HCT116 (cell line): ENCODE measurements around the gene TRIAP1. TPM values are rescaled to one million over a fixed set of nuclear protein-coding genes. Genes with fewer than 3 reads are reported as not detected.

Source experiments
- ATAC-seq: fragments of 200-7000 bp; cut with Tn5 transposase; 2 replicates; pipeline ENCODE4 v1.9.1; 2020; ENCODE audit warnings: mild to moderate bottlenecking, moderate library complexity
- BruUV-seq: library from RNA; stranded (reverse); fragments of 400-500 nt; replicated peaks from 2 replicates; lab custom pipeline; 2021; lab: Mats Ljungman, UMichigan
- CTCF ChIA-PET: fragments of 300-600 bp; sonication (Branson Sonifier 250); formaldehyde crosslinking; loops from one replicate; lab custom pipeline; 2021; ENCODE audit warnings: antibody characterized with exemption; lab: Charles Lee
- POLR2A ChIA-PET: fragments of 300-600, 350-600 bp; sonication (Branson Sonifier 250); formaldehyde crosslinking; loops from one replicate; lab custom pipeline; 2021; ENCODE audit warnings: antibody characterized with exemption; lab: Charles Lee
- RAD21 ChIA-PET, 2 experiments: fragments of 300-600 bp; sonication (Branson Sonifier 250); formaldehyde crosslinking; loops; one replicate each; lab custom pipeline; 2023; ENCODE audit warnings: low total read pairs in 2 of 2; ENCODE audit not compliant: uncharacterized antibody in 2 of 2, unreplicated experiment in 2 of 2, low non-redundant PET in 1 of 2; lab: Charles Lee
- DNase-seq: peaks from one replicate; pipeline ENCODE4 v3.0.0-alpha.2; 2010; ENCODE audit warnings: low read depth, low spot score
- H2AFZ ChIP-seq: fragments of 200-600 bp; shearing (Covaris generic), sonication (generic); 2 replicates; pipeline ENCODE4 v1.6.1; 2017; ENCODE audit warnings: low read depth, mixed run types, mixed read lengths, antibody characterized with exemption, low read length; ENCODE audit not compliant: poor library complexity, severe bottlenecking
- H3K27ac ChIP-seq: 2 replicates; pipeline ENCODE4 v1.5.1; 2012; ENCODE audit warnings: low read depth, low read length
- H3K27me3 ChIP-seq: fragments of 200-600 bp; sonication (generic); 2 replicates; pipeline ENCODE4 v1.6.1; 2016; ENCODE audit warnings: mixed run types, low read length, mixed read lengths; ENCODE audit not compliant: insufficient read depth
- H3K36me3 ChIP-seq, 2 experiments: fragments of 200-500 bp in 1 of 2; fragments of 200-600 bp in 1 of 2; sonication (Bioruptor generic) in 1 of 2; sonication (generic) in 1 of 2; 2 replicates each; pipeline versions ENCODE4 v1.5.1 to v1.6.1; 2014 to 2016; ENCODE audit warnings: low read length in 2 of 2, inconsistent platforms in 1 of 2, mixed read lengths in 1 of 2, mixed run types in 1 of 2; ENCODE audit not compliant: insufficient read depth in 2 of 2, control insufficient read depth in 1 of 2
- H3K4me1 ChIP-seq, 2 experiments: fragments of 200-600 bp in 1 of 2; sonication (generic) in 1 of 2; 2 replicates each; pipeline versions ENCODE4 v1.5.1 to v1.6.1; 2012 to 2017; ENCODE audit warnings: low read length in 2 of 2, inconsistent platforms in 1 of 2, mild to moderate bottlenecking in 1 of 2, mixed read lengths in 1 of 2, mixed run types in 1 of 2, moderate library complexity in 1 of 2; ENCODE audit not compliant: insufficient read depth in 2 of 2, control insufficient read depth in 1 of 2
- H3K4me2 ChIP-seq: fragments of 200-600 bp; sonication (generic); 2 replicates; pipeline ENCODE4 v1.6.1; 2017; ENCODE audit warnings: mixed run types, low read length, mixed read lengths
- H3K4me3 ChIP-seq, 2 experiments: fragments of 200-600 bp in 1 of 2; sonication (generic) in 1 of 2; replicated peaks in 1 of 2; 2 replicates each; pipeline ENCODE4 v1.5.1; 2011 to 2016; ENCODE audit warnings: low read length in 2 of 2, control low read depth in 1 of 2, low read depth in 1 of 2, mild to moderate bottlenecking in 1 of 2, mixed read lengths in 1 of 2, mixed run types in 1 of 2
- H3K79me2 ChIP-seq: fragments of 200-600 bp; sonication (generic); 2 replicates; pipeline ENCODE4 v1.6.1; 2017; ENCODE audit warnings: mild to moderate bottlenecking, mixed run types, low read length, moderate library complexity, mixed read lengths; ENCODE audit not compliant: insufficient read depth
- H3K9ac ChIP-seq: fragments of 200-600 bp; sonication (generic); 2 replicates; pipeline ENCODE4 v1.6.1; 2016; ENCODE audit warnings: low read length, mixed read lengths
- H3K9me2 ChIP-seq: fragments of 200-600 bp; sonication (generic), shearing (Covaris generic); 2 replicates; pipeline ENCODE4 v1.6.1; 2017; ENCODE audit warnings: mixed run types, mild to moderate bottlenecking, moderate library complexity; ENCODE audit not compliant: insufficient read depth
- H3K9me3 ChIP-seq, 2 experiments: fragments of 200-500 bp in 1 of 2; fragments of 200-600 bp in 1 of 2; sonication (Bioruptor generic) in 1 of 2; sonication (generic) in 1 of 2; 2 replicates each; pipeline ENCODE4 v1.6.1; 2014 to 2017; ENCODE audit warnings: low read length in 2 of 2, mixed read lengths in 2 of 2, inconsistent platforms in 1 of 2, low read depth in 1 of 2, mild to moderate bottlenecking in 1 of 2, mixed run types in 1 of 2, moderate library complexity in 1 of 2; ENCODE audit not compliant: control insufficient read depth in 1 of 2, insufficient read depth in 1 of 2
- H4K20me1 ChIP-seq: fragments of 200-600 bp; sonication (generic), shearing (Covaris generic); 2 replicates; pipeline ENCODE4 v1.6.1; 2017; ENCODE audit warnings: mixed run types, mild to moderate bottlenecking, moderate library complexity; ENCODE audit not compliant: insufficient read depth
- ATF3 ChIP-seq: IDR thresholded peaks from 2 replicates; pipeline ENCODE4 v1.6.1; 2012
- CBX3 ChIP-seq: IDR thresholded peaks from 2 replicates; pipeline ENCODE4 v1.6.1; 2012; ENCODE audit warnings: low read depth
- CEBPB ChIP-seq: IDR thresholded peaks from 2 replicates; pipeline ENCODE4 v1.6.1; 2012; ENCODE audit warnings: low read depth
- EGR1 ChIP-seq: IDR thresholded peaks from 2 replicates; pipeline ENCODE4 v1.6.1; 2012; ENCODE audit warnings: low read depth
- ELF1 ChIP-seq: IDR thresholded peaks from 2 replicates; pipeline ENCODE4 v1.6.1; 2012; ENCODE audit warnings: low read depth, borderline replicate concordance
- EZH2 ChIP-seq: fragments of 200-600 bp; sonication (generic); IDR thresholded peaks from 2 replicates; pipeline ENCODE4 v1.6.1; 2017; ENCODE audit warnings: antibody characterized with exemption, mixed run types
- EZH2phosphoT487 ChIP-seq: fragments of 200-600 bp; IDR thresholded peaks from 2 replicates; pipeline ENCODE4 v1.6.1; 2018; ENCODE audit warnings: antibody characterized with exemption, borderline replicate concordance
- FOSL1 ChIP-seq: IDR thresholded peaks from 2 replicates; pipeline ENCODE4 v1.6.1; 2012; ENCODE audit warnings: low read depth
- JUND ChIP-seq: IDR thresholded peaks from 2 replicates; pipeline ENCODE4 v1.6.1; 2012
- POLR2A ChIP-seq: IDR thresholded peaks from 2 replicates; pipeline ENCODE4 v1.7.0; 2011; ENCODE audit warnings: borderline replicate concordance; ENCODE audit not compliant: insufficient read depth, insufficient read length; ENCODE audit errors: extremely low read depth
- RAD21 ChIP-seq: IDR thresholded peaks from 2 replicates; pipeline ENCODE4 v1.6.1; 2012; ENCODE audit warnings: low read depth, mild to moderate bottlenecking
- TCF7L2 ChIP-seq: IDR thresholded peaks from 2 replicates; pipeline ENCODE4 v1.7.0; 2011; ENCODE audit warnings: borderline replicate concordance, inconsistent platforms; ENCODE audit not compliant: insufficient read depth, insufficient read length; ENCODE audit errors: extremely low read depth
- YY1 ChIP-seq: IDR thresholded peaks from 2 replicates; pipeline ENCODE4 v1.6.1; 2011; ENCODE audit warnings: low read length, low read depth, moderate library complexity, mild to moderate bottlenecking; ENCODE audit not compliant: insufficient replicate concordance; ENCODE audit errors: extremely low read depth
- ZFX ChIP-seq: fragments of 450-650 bp; IDR thresholded peaks from 2 replicates; pipeline ENCODE4 v1.6.1; 2017
- ZNF274 ChIP-seq: fragments of 200-500 bp; sonication (Bioruptor generic); IDR thresholded peaks from 2 replicates; pipeline ENCODE4 v1.6.1; 2014; ENCODE audit warnings: mild to moderate bottlenecking, low read depth, low read length, inconsistent platforms
- intact Hi-C: fragments of 100-400 bp; cut with micrococcal nuclease; formaldehyde crosslinking; loops from 2 replicates; pipeline ENCODE4 v1.10.0; 2022
- total RNA-seq: library from RNA; stranded (reverse); gene quantifications from one replicate; pipeline ENCODE4 v1.2.1, GENCODE V29; 2021; ENCODE audit not compliant: unreplicated experiment
- TF ChIP-seq, protein P1 (sequence below): IDR thresholded peaks from 2 replicates; pipeline ENCODE4 v1.6.1; 2011; ENCODE audit warnings: mild to moderate bottlenecking, low read length, moderate library complexity; ENCODE audit not compliant: insufficient replicate concordance; ENCODE audit errors: extremely low read depth
- TF ChIP-seq, protein P2 (sequence below), 3 experiments: fragments of 200-600 bp in 1 of 3; sonication (generic) in 1 of 3; IDR thresholded peaks in 2 of 3; conservative IDR thresholded peaks in 1 of 3; 2 replicates each; pipeline ENCODE4 v1.5.1; 2012 to 2017; ENCODE audit warnings: low read depth in 2 of 3, low read length in 2 of 3, antibody characterized with exemption in 1 of 3, borderline replicate concordance in 1 of 3, control low read depth in 1 of 3, mild to moderate bottlenecking in 1 of 3, mixed read lengths in 1 of 3, mixed run types in 1 of 3, moderate library complexity in 1 of 3; ENCODE audit not compliant: insufficient read depth in 1 of 3

The TRIAP1 gene
- total RNA-seq, 1 experiment from 2014 or later: 40.3 TPM

DNA sequence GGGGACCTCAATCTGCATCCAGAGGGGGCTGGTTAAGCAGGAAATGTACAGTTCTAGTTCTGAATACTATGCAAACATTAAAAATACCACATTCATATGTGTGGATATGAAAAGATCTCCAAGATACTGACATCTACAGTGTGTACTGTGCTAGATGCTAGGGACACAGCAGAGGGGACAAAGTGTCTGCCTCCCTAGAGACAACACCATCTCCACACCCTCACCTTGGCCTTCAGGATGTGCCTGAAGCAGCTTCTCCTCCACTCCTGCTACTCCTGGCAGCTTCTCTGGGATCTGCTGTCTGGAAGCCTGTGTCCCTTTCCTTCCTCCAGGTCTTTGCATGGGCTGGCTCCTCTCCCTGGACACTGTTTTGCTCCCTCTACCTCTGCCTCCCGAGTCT is 34.0 kb upstream of the TRIAP1 start:
- no peaks in the 10 kb centered on the region for H4K20me1 ChIP-seq
- intact Hi-C loops: no loop called here
- H3K36me3 ChIP-seq: no peaks in the 10 kb centered on the region
- peaks cover 3 to 11% of the 10 kb centered on the region in 2 experiments for H3K4me1 ChIP-seq
- DNase-seq: no peak
- no peak overlapping the region for H2AFZ ChIP-seq
- no peaks in the 10 kb centered on the region for H3K27me3 ChIP-seq
- no peak overlapping the region for H3K4me3 ChIP-seq
- H3K9me3 ChIP-seq: no peaks in the 10 kb centered on the region
- no peak for ATAC-seq
- no peaks in the 10 kb centered on the region for H3K9me2 ChIP-seq
- CTCF ChIA-PET: no interaction called here
- no peak overlapping the region for H3K4me2 ChIP-seq
- H3K9ac ChIP-seq: no peak overlapping the region
- no TSS peak for BruUV-seq
- no peak overlapping the region for H3K27ac ChIP-seq
- TF ChIP-seq ZNF274 (no peak), TCF7L2 (no peak), FOSL1 (no peak), ELF1 (no peak), EZH2 (no peak), EZH2phosphoT487 (no peak), RAD21 (no peak), ZFX (no peak), YY1 (no peak), CBX3 (no peak), POLR2A (no peak), ATF3 (no peak), EGR1 (no peak), CEBPB (no peak), JUND (no peak)
- TF ChIP-seq, protein P1, sequence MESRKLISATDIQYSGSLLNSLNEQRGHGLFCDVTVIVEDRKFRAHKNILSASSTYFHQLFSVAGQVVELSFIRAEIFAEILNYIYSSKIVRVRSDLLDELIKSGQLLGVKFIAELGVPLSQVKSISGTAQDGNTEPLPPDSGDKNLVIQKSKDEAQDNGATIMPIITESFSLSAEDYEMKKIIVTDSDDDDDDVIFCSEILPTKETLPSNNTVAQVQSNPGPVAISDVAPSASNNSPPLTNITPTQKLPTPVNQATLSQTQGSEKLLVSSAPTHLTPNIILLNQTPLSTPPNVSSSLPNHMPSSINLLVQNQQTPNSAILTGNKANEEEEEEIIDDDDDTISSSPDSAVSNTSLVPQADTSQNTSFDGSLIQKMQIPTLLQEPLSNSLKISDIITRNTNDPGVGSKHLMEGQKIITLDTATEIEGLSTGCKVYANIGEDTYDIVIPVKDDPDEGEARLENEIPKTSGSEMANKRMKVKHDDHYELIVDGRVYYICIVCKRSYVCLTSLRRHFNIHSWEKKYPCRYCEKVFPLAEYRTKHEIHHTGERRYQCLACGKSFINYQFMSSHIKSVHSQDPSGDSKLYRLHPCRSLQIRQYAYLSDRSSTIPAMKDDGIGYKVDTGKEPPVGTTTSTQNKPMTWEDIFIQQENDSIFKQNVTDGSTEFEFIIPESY: no peak
- TF ChIP-seq, protein P2, sequence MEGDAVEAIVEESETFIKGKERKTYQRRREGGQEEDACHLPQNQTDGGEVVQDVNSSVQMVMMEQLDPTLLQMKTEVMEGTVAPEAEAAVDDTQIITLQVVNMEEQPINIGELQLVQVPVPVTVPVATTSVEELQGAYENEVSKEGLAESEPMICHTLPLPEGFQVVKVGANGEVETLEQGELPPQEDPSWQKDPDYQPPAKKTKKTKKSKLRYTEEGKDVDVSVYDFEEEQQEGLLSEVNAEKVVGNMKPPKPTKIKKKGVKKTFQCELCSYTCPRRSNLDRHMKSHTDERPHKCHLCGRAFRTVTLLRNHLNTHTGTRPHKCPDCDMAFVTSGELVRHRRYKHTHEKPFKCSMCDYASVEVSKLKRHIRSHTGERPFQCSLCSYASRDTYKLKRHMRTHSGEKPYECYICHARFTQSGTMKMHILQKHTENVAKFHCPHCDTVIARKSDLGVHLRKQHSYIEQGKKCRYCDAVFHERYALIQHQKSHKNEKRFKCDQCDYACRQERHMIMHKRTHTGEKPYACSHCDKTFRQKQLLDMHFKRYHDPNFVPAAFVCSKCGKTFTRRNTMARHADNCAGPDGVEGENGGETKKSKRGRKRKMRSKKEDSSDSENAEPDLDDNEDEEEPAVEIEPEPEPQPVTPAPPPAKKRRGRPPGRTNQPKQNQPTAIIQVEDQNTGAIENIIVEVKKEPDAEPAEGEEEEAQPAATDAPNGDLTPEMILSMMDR (IDR thresholded peaks at IDR 0.05 in 2 of 3, conservative IDR thresholded peaks at IDR 0.05 in 1 of 3; ENCODE audit: borderline replicate concordance in 1 of 3, insufficient read depth in 1 of 3, low read depth in 2 of 3, low read length in 2 of 3): no peak
- no peaks in the 10 kb centered on the region for H3K79me2 ChIP-seq
- POLR2A ChIA-PET: interaction anchor here (0.8 to 1.2 kb wide), 2 partner anchors 12 to 16 kb away, joined by 3 to 4 read pairs; partner anchors contain the start of gene DYNLL1
- RAD21 ChIA-PET: no interaction called here
